NT2/D1 (cell line): ENCODE data around the gene ARHGEF38.

Experiments
- SUZ12 ChIP-seq: IDR thresholded peaks from 2 replicates; pipeline ENCODE4 v1.6.1; 2011; ENCODE audit not compliant: insufficient read length, insufficient read depth; ENCODE audit errors: extremely low read depth
- ZNF274 ChIP-seq: IDR thresholded peaks from 2 replicates; pipeline ENCODE4 v1.6.1; 2011; ENCODE audit warnings: mild to moderate bottlenecking, low read depth, low read length

- TF ChIP-seq SUZ12 (no peak), ZNF274 (no peak)
These were observed 126.8 kb downstream of the ARHGEF38 start for GRCh38 chr4:105679186-105679585.
